ENCODE results near the gene TMEM80.

TMEM80 gene

DNA sequence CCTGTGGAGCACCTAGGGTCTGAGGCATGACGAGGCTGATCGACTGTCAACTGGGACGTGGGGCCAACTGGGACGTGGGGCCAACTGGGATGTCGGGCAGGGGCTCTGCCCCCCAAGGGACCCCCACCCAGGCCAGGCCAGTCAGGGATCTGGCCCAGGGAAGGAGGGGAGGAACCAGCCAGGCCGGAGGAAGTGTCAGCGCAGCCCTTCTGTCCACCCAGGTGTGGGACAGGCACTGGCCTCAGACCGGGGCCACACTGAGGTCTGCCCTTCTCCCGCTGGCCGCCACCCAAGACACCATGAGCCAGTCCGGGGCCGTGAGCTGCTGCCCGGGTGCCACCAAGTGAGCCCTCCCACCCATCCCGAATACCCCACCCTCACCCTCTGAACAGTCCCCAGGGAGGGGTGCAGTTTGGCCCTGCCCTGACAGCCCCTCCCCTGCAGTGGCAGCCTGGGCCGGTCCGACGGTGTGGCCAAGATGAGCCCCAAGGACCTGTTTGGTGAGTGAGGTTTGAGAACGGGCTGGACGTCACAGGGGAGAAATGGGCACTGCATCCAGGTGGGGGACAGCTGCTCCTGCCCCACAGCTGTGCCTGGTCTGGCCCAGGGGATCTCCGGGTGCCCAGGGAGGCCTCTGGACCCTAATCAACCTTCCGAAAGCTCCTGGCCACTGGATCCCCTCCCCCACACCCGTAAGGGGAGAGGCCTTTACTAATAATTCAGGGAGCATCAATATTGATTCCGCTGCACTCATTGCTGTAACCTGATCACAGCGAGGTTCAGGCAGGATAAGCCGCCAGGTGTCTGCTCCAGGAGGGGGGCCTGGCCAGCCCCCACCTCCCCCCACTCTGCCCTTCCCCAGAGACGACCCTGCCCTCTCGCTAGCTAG is 13.7 kb downstream of the TMEM80 start:
- in situ Hi-C loops (cut with HindIII; ENCODE audit: low pct_ligation_motif_present, low sequenced_read_pairs) = no loop called here
- Histone ChIP-seq H3K36me3 (replicated peaks) (no peaks in the 10 kb centered on the region), H3K27ac (no peak overlapping the region), H3K27me3 (replicated peaks) (no peaks in the 10 kb centered on the region), H3K4me3 (ENCODE audit: low read depth, low read length) (no peak overlapping the region)
- DNase-seq = no peak
- TF ChIP-seq, protein P1, sequence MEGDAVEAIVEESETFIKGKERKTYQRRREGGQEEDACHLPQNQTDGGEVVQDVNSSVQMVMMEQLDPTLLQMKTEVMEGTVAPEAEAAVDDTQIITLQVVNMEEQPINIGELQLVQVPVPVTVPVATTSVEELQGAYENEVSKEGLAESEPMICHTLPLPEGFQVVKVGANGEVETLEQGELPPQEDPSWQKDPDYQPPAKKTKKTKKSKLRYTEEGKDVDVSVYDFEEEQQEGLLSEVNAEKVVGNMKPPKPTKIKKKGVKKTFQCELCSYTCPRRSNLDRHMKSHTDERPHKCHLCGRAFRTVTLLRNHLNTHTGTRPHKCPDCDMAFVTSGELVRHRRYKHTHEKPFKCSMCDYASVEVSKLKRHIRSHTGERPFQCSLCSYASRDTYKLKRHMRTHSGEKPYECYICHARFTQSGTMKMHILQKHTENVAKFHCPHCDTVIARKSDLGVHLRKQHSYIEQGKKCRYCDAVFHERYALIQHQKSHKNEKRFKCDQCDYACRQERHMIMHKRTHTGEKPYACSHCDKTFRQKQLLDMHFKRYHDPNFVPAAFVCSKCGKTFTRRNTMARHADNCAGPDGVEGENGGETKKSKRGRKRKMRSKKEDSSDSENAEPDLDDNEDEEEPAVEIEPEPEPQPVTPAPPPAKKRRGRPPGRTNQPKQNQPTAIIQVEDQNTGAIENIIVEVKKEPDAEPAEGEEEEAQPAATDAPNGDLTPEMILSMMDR (IDR thresholded peaks at IDR 0.05; ENCODE audit: low read depth, low read length, missing control alignments) = no peak

- Histone ChIP-seq H3K36me3 (replicated peaks) (no peaks in the 10 kb centered on the region), H3K4me3 (ENCODE audit: low read depth, low read length) (no peak overlapping the region), H3K27me3 (replicated peaks) (no peaks in the 10 kb centered on the region), H3K27ac (no peak overlapping the region)
- in situ Hi-C loops (cut with HindIII; ENCODE audit: low pct_ligation_motif_present, low sequenced_read_pairs) = no loop called here
- DNase-seq = no peak
- TF ChIP-seq, protein P1 (IDR thresholded peaks at IDR 0.05; ENCODE audit: low read depth, low read length, missing control alignments) = no peak
These were observed 18.8 kb downstream of the TMEM80 start for GRCh38 chr11:714436-714835.

- Histone ChIP-seq H3K4me3 (ENCODE audit: low read depth, low read length) (no peak overlapping the region), H3K36me3 (replicated peaks) (no peaks in the 10 kb centered on the region), H3K27ac (no peak overlapping the region), H3K27me3 (replicated peaks) (peaks cover 21% of the 10 kb centered on the region)
- TF ChIP-seq, protein P1 (IDR thresholded peaks at IDR 0.05; ENCODE audit: low read depth, low read length, missing control alignments) = no peak
- DNase-seq = no peak
- in situ Hi-C loops (cut with HindIII; ENCODE audit: low pct_ligation_motif_present, low sequenced_read_pairs) = no loop called here
These were observed 23.8 kb downstream of the TMEM80 start for GRCh38 chr11:719214-720016.

GRCh38 chr11:720017-720641 is 24.5 kb downstream of the TMEM80 start:
- H3K36me3 ChIP-seq (replicated peaks) = no peaks in the 10 kb centered on the region
- no peak overlapping the region for H3K27ac ChIP-seq
- no peak for DNase-seq
- in situ Hi-C loops (cut with HindIII; ENCODE audit: low pct_ligation_motif_present, low sequenced_read_pairs) = no loop called here
- no peak overlapping the region for H3K4me3 ChIP-seq (ENCODE audit: low read depth, low read length)
- TF ChIP-seq, protein P1 (IDR thresholded peaks at IDR 0.05; ENCODE audit: low read depth, low read length, missing control alignments) = no peak
- peaks cover 21% of the 10 kb centered on the region for H3K27me3 ChIP-seq (replicated peaks)

DNA sequence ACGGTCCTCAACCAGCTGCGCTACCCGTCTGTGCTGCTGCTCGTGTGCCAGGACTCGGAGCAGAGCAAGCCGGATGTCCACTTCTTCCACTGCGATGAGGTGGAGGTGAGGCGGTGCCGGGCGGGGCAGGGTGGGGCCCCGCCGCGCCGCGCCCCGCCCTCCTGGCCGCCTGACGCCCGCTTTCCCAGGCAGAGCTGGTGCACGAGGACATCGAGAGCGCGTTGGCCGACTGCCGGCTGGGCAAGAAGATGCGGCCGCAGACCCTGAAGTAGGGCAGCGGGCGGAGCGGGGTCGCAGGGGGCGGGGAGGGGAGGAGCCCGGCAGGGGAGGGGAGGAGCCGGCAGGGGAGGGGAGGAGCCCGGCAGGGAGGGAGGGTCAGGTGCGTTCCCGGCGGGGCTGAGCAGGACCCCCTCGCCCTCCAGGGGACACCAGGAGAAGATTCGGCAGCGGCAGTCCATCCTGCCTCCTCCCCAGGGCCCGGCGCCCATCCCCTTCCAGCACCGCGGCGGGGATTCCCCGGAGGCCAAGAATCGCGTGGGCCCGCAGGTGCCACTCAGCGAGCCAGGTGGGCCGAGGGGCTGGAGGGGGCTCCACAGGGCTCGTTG is 25.1 kb downstream of the TMEM80 start:
- no peaks in the 10 kb centered on the region for H3K36me3 ChIP-seq (replicated peaks)
- H3K27me3 ChIP-seq (replicated peaks) = peaks cover 26% of the 10 kb centered on the region
- DNase-seq = no peak
- no peak overlapping the region for H3K4me3 ChIP-seq (ENCODE audit: low read depth, low read length)
- no peak overlapping the region for H3K27ac ChIP-seq
- TF ChIP-seq, protein P1 (IDR thresholded peaks at IDR 0.05; ENCODE audit: low read depth, low read length, missing control alignments) = no peak
- in situ Hi-C loops (cut with HindIII; ENCODE audit: low pct_ligation_motif_present, low sequenced_read_pairs) = no loop called here
